Stimulated activated CD4-positive, alpha-beta T cell treated with anti-CD3 and anti-CD28 coated beads, Interleukin-1b, Interleukin-23, amount 100 ng/mL, for 4 hours (primary cell): Measurements from ENCODE around the gene KLRB1.
"Not testable (repeated sequence)": the region's sequence is repeated elsewhere in the genome, so short reads cannot be mapped to it uniquely, and the experiment has no call there.

ENCODE experiments used
- DNase-seq, 2 donors: peaks; one replicate each; pipeline ENCODE4 v3.0.0-alpha.2; 2020; ENCODE audit warnings: low read depth in 2 of 2

KLRB1 gene

GRCh38 chr12:9607716-9608115, at the start of gene KLRB1:
TSS of gene KLRB1 (minus strand) at chr12:9607916. CDS start at chr12:9607839, 77 bp downstream.
- DNase-seq: no peak

- DNase-seq: no peak
These were observed 43.6 kb upstream of the KLRB1 start for GRCh38 chr12:9651265-9651729.

DNA sequence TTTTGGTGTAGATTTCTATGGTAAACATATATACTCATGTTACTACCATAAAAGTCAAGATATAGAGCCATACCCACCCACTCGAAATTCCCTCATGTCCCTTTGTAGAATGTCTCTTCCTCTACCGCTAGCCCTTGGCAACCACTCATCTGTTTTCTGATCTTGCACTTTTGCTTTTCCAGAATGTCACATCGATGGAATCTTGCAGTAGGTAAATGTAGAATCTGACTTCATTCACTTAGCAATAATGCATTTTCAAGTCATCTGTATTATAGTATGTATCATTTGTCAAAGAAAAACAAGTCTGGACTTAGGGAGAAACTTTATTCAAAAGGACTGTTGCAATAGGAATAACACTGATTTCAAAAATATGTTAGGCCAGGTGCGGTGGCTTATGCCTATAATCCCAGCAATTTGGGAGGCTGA, 42.4 kb upstream of the KLRB1 start:
- no peak for DNase-seq

DNA sequence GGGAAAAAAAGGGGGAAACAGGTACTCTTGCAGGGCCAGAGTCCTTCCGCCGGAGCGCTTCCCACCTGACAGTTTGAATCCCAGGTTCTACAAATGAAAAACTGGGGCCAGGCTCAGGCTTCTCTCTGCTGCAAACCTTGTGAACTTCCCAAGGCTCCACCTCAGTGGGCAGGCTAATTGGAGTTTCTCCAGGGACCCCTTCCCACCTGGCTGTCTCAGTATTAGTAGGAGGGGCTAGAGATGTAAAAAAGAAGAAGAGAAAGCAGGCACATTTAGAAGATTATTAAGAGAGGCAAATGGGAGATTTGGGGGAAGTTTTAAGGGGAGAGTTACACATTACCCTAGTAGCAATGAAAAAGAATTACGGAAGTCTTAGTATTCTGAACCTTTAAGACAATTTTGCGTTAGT, 41.8 kb upstream of the KLRB1 start:
- no peak for DNase-seq

- no peak for DNase-seq
These were observed 41.2 kb upstream of the KLRB1 start for GRCh38 chr12:9648701-9649531.

GRCh38 chr12:9647825-9648700, 40.3 kb upstream of the KLRB1 start:
- DNase-seq: peak; percentile 71 to 89

GRCh38 chr12:9646794-9647781, 39.4 kb upstream of the KLRB1 start:
- DNase-seq: no peak

DNA sequence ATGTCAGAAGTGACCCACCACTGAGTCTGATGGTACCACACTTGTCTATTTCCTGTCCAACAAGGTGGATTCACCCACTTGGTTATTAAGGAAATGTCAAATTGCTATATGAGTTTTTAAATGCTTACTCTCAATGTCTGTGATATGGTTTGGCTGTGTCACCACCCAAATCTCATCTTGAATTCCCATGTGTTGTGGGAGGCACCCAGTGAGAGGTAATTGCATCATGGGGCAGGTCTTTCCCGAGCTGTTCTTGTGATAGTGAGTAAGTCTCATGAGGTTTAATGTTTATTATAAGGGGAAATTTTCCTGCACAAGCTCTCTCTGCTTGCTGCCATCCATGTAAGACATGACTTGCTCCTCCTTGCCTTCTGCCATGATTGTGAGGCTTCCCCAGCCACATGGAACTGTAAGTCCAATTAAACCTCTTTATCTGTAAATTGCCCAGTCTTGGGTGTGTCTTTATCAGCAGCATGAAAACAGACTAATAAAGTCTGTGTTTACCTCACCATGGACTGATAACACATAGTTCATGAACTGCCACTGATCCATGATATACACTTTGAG, 37.4 kb upstream of the KLRB1 start:
- DNase-seq: not testable (repeated sequence)

- DNase-seq: no peak
These were observed 35.5 kb upstream of the KLRB1 start for GRCh38 chr12:9643266-9643660.

- no peak for DNase-seq
These were observed 35.0 kb upstream of the KLRB1 start for GRCh38 chr12:9642606-9643265.

- no peak for DNase-seq
These were observed 32.3 kb upstream of the KLRB1 start for GRCh38 chr12:9640024-9640423.

GRCh38 chr12:9636851-9637206, 29.1 kb upstream of the KLRB1 start:
- no peak for DNase-seq

DNA sequence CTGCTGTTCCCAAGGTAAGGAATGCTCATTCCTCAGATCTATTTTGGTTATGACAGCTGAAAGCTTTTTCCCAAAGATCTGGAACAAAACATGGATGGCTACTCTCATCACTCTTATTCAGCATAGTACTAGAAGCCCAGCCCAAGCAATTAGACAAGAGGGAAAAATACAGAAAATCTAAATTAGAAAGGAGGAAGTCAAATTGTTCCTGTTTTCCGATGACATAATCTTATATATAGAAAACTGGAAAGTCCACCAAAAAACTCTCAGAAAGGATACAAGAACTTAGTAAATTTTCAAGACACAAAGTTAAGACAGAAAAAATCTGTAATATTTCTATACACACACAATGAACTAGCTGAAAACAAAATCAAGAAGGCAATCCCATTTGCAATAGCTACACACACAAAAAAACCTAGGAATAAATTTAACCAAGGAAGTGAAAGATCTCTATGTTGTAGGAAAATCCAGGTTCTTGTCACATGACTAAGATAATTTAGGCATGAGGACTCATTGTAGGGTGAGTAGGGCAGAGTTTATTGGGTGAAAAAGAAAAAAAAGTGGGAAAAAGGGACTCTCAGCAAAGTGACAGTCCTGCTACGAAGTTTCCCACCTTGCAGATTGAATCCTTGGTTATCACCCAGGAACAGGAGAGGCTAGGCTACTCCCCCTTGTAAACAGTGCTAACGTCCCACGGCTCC, 28.6 kb upstream of the KLRB1 start:
- no peak for DNase-seq

- no peak for DNase-seq
These were observed 27.4 kb upstream of the KLRB1 start for GRCh38 chr12:9634969-9635754.

- DNase-seq: peak; percentile 55 to 85
These were observed 26.6 kb upstream of the KLRB1 start for GRCh38 chr12:9634177-9634803.

- no peak for DNase-seq
These were observed 25.1 kb upstream of the KLRB1 start for GRCh38 chr12:9632766-9633165.

GRCh38 chr12:9626821-9627220, 19.1 kb upstream of the KLRB1 start:
- no peak for DNase-seq

DNA sequence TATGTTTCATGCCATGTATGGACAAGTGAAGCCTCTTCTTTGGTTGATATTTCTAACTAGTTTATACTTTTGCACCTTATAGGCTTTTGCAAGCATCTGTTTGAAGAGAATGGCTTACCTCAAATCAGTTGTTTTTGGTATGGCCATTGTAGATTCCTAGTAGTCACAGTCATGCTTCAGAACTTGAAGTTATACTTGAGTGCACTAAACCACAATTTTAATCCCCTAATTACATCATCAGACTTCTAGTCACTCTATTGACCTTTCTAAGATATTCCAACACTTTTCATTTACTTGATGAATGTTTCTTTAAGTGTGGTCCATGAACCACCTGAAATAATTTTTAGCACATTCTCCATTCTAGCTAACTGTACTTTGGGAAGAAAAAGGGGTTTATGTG, 18.6 kb upstream of the KLRB1 start:
- DNase-seq: no peak

DNA sequence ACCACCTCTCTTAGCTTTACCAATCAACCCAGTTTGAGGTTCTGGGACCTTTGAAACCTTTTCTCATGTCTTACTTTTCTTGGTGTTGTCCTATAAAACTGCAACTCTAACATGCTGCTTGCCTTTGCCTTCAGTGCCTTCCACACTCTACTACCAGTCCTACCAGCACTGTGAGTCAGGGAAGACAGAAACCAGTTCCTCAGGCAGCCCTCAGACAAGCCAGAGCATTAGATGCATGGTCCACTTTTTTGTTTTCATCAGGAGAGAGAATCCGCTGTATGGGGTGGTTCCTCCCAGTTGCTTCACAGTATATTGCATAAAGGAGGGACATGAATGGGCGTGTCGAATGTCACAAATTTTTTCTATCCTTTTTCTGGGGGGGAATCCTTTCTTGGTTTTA, 17.3 kb upstream of the KLRB1 start:
- DNase-seq: no peak
